ENCODE results near the gene C2CD3. TPM values are rescaled to one million over a fixed set of nuclear protein-coding genes. Genes with fewer than 3 reads are reported as not detected.

Gene C2CD3
- total RNA-seq, 1 experiment from 2014 or later: 18.7 TPM

GRCh38 chr11:74139151-74139918 is 31.5 kb downstream of the C2CD3 start:
- H3K9me3 Mint-ChIP-seq: no peaks in the 10 kb centered on the region
- no peak; the same call in 1 of the 2 replicates for ATAC-seq
- peaks cover 25% of the 10 kb centered on the region for H3K36me3 Mint-ChIP-seq
- peak overlapping the region; percentile 93 for H3K27ac Mint-ChIP-seq
- no peak for TF ChIP-seq ZNF232 (CRISPR knock-in tag; IDR thresholded peaks at IDR 0.05)
- no peak for DNase-seq (ENCODE audit: low spot score)
- CTCF ChIA-PET: no interaction called here
- POLR2A ChIA-PET: no interaction called here
- no peaks in the 10 kb centered on the region for H3K27me3 Mint-ChIP-seq (ENCODE audit: low read depth)
- peaks cover 31% of the 10 kb centered on the region for H3K4me1 Mint-ChIP-seq
- H3K4me3 Mint-ChIP-seq: no peak overlapping the region

- Mint-ChIP-seq H3K9me3 (no peaks in the 10 kb centered on the region), H3K27ac (peak overlapping the region; percentile 93), H3K4me1 (peaks cover 31% of the 10 kb centered on the region), H3K36me3 (peaks cover 25% of the 10 kb centered on the region), H3K4me3 (no peak overlapping the region), H3K27me3 (ENCODE audit: low read depth) (no peaks in the 10 kb centered on the region)
- CTCF ChIA-PET: no interaction called here
- DNase-seq (ENCODE audit: low spot score) (no peak), ATAC-seq (no peak)
- POLR2A ChIA-PET: no interaction called here
- TF ChIP-seq GABPB1 (CRISPR knock-in tag; IDR thresholded peaks at IDR 0.05): no peak
- TF ChIP-seq SP1 (CRISPR knock-in tag; conservative IDR thresholded peaks at IDR 0.05): no peak
- no peak for TF ChIP-seq JAZF1 (CRISPR knock-in tag; IDR thresholded peaks at IDR 0.05)
- no peak for TF ChIP-seq KAT7 (CRISPR knock-in tag; IDR thresholded peaks at IDR 0.05; ENCODE audit: borderline replicate concordance)
- TF ChIP-seq IRF2 (CRISPR knock-in tag; IDR thresholded peaks at IDR 0.05; ENCODE audit: borderline replicate concordance, low read depth): no peak
- TF ChIP-seq FOXJ3 (CRISPR knock-in tag; IDR thresholded peaks at IDR 0.05; ENCODE audit: borderline replicate concordance): no peak
- no peak for TF ChIP-seq SOX15 (CRISPR knock-in tag; IDR thresholded peaks at IDR 0.05)
- no peak for TF ChIP-seq ZNF396 (CRISPR knock-in tag; IDR thresholded peaks at IDR 0.05; ENCODE audit: borderline replicate concordance)
- TF ChIP-seq E2F1 (CRISPR knock-in tag; IDR thresholded peaks at IDR 0.05): no peak
- TF ChIP-seq TEAD1 (CRISPR knock-in tag; IDR thresholded peaks at IDR 0.05): no peak
- TF ChIP-seq, protein P1, sequence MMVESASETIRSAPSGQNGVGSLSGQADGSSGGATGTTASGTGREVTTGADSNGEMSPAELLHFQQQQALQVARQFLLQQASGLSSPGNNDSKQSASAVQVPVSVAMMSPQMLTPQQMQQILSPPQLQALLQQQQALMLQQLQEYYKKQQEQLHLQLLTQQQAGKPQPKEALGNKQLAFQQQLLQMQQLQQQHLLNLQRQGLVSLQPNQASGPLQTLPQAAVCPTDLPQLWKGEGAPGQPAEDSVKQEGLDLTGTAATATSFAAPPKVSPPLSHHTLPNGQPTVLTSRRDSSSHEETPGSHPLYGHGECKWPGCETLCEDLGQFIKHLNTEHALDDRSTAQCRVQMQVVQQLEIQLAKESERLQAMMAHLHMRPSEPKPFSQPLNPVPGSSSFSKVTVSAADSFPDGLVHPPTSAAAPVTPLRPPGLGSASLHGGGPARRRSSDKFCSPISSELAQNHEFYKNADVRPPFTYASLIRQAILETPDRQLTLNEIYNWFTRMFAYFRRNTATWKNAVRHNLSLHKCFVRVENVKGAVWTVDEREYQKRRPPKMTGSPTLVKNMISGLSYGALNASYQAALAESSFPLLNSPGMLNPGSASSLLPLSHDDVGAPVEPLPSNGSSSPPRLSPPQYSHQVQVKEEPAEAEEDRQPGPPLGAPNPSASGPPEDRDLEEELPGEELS (CRISPR knock-in tag; IDR thresholded peaks at IDR 0.05): no peak
- TF ChIP-seq, protein P2, sequence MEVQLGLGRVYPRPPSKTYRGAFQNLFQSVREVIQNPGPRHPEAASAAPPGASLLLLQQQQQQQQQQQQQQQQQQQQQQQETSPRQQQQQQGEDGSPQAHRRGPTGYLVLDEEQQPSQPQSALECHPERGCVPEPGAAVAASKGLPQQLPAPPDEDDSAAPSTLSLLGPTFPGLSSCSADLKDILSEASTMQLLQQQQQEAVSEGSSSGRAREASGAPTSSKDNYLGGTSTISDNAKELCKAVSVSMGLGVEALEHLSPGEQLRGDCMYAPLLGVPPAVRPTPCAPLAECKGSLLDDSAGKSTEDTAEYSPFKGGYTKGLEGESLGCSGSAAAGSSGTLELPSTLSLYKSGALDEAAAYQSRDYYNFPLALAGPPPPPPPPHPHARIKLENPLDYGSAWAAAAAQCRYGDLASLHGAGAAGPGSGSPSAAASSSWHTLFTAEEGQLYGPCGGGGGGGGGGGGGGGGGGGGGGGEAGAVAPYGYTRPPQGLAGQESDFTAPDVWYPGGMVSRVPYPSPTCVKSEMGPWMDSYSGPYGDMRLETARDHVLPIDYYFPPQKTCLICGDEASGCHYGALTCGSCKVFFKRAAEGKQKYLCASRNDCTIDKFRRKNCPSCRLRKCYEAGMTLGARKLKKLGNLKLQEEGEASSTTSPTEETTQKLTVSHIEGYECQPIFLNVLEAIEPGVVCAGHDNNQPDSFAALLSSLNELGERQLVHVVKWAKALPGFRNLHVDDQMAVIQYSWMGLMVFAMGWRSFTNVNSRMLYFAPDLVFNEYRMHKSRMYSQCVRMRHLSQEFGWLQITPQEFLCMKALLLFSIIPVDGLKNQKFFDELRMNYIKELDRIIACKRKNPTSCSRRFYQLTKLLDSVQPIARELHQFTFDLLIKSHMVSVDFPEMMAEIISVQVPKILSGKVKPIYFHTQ (CRISPR knock-in tag; IDR thresholded peaks at IDR 0.05): no peak
- TF ChIP-seq, protein P3, sequence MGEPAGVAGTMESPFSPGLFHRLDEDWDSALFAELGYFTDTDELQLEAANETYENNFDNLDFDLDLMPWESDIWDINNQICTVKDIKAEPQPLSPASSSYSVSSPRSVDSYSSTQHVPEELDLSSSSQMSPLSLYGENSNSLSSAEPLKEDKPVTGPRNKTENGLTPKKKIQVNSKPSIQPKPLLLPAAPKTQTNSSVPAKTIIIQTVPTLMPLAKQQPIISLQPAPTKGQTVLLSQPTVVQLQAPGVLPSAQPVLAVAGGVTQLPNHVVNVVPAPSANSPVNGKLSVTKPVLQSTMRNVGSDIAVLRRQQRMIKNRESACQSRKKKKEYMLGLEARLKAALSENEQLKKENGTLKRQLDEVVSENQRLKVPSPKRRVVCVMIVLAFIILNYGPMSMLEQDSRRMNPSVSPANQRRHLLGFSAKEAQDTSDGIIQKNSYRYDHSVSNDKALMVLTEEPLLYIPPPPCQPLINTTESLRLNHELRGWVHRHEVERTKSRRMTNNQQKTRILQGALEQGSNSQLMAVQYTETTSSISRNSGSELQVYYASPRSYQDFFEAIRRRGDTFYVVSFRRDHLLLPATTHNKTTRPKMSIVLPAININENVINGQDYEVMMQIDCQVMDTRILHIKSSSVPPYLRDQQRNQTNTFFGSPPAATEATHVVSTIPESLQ (CRISPR knock-in tag; IDR thresholded peaks at IDR 0.05): no peak
These were observed 32.2 kb downstream of the C2CD3 start for GRCh38 chr11:74138572-74138971.

DNA sequence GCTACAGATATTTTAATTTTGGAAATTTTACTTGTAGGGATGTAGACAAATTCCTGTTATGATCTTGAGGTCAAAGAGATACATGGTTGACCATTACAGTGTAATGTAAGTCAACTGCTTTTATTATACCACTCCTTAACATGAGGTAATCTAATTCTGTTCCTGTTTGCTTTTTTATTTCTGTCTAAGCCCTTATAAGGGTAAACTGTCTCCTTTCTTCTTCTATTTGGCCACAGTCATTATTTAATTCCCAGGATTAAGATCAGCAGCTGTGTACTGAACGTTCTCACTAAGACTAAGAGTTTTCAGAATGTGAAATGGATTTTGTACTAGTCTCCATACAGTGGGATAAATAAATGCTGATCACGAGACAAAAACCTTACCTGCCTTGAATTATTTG is 32.8 kb downstream of the C2CD3 start:
- H3K27me3 Mint-ChIP-seq (ENCODE audit: low read depth): no peaks in the 10 kb centered on the region
- H3K36me3 Mint-ChIP-seq: peaks cover 30% of the 10 kb centered on the region
- peak overlapping the region; percentile 93 for H3K27ac Mint-ChIP-seq
- CTCF ChIA-PET: no interaction called here
- peaks cover 31% of the 10 kb centered on the region for H3K4me1 Mint-ChIP-seq
- no peaks in the 10 kb centered on the region for H3K9me3 Mint-ChIP-seq
- ATAC-seq (no peak), DNase-seq (ENCODE audit: low spot score) (no peak)
- H3K4me3 Mint-ChIP-seq: no peak overlapping the region
- POLR2A ChIA-PET: no interaction called here
- TF ChIP-seq ZBTB43 (CRISPR knock-in tag; IDR thresholded peaks at IDR 0.05) (no peak), TP53 (CRISPR knock-in tag; IDR thresholded peaks at IDR 0.05) (no peak), FOXK1 (CRISPR knock-in tag; IDR thresholded peaks at IDR 0.05) (no peak), MAX (CRISPR knock-in tag; IDR thresholded peaks at IDR 0.05) (no peak), RORB (CRISPR knock-in tag; IDR thresholded peaks at IDR 0.05) (no peak), SOX15 (CRISPR knock-in tag; IDR thresholded peaks at IDR 0.05) (no peak), ZBTB21 (CRISPR knock-in tag; IDR thresholded peaks at IDR 0.05; ENCODE audit: borderline replicate concordance) (no peak), GABPB1 (CRISPR knock-in tag; IDR thresholded peaks at IDR 0.05) (no peak), MXD4 (CRISPR knock-in tag; IDR thresholded peaks at IDR 0.05; ENCODE audit: borderline replicate concordance) (no peak), ZNF396 (CRISPR knock-in tag; IDR thresholded peaks at IDR 0.05; ENCODE audit: borderline replicate concordance) (no peak)
- TF ChIP-seq, protein P4, sequence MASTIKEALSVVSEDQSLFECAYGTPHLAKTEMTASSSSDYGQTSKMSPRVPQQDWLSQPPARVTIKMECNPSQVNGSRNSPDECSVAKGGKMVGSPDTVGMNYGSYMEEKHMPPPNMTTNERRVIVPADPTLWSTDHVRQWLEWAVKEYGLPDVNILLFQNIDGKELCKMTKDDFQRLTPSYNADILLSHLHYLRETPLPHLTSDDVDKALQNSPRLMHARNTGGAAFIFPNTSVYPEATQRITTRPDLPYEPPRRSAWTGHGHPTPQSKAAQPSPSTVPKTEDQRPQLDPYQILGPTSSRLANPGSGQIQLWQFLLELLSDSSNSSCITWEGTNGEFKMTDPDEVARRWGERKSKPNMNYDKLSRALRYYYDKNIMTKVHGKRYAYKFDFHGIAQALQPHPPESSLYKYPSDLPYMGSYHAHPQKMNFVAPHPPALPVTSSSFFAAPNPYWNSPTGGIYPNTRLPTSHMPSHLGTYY (CRISPR knock-in tag; IDR thresholded peaks at IDR 0.05): no peak

Measured in WTC11 (cell line).